Amniotic epithelial cell (primary cell): ENCODE results near the gene UNC5C.

Source experiments
- DNase-seq: peaks from one replicate; pipeline ENCODE4 v3.0.0-alpha.2; 2010; ENCODE audit warnings: low read depth

The UNC5C gene

GRCh38 chr4:95265814-95266740, 282.7 kb downstream of the UNC5C start:
- DNase-seq: no peak

GRCh38 chr4:95264843-95265242, 283.9 kb downstream of the UNC5C start:
- no peak for DNase-seq

DNA sequence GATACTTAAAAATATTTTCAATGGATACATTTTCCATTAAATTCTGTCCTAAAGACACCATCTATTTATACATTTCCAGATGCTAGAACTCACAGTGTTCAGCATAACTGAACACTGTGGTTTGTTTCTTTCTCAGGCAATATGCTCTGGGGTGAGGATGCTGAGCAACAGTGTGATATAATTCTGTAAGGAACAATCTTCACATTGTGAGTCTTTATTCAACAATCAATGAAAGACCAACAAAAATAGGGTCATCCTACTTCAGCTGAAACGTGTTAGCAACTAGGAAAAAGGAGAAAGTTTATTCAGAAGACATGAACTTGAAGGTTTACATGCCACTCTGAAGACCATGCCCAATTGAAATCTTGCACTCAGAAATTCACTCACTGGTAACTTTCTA, 284.8 kb downstream of the UNC5C start:
- DNase-seq: no peak

DNA sequence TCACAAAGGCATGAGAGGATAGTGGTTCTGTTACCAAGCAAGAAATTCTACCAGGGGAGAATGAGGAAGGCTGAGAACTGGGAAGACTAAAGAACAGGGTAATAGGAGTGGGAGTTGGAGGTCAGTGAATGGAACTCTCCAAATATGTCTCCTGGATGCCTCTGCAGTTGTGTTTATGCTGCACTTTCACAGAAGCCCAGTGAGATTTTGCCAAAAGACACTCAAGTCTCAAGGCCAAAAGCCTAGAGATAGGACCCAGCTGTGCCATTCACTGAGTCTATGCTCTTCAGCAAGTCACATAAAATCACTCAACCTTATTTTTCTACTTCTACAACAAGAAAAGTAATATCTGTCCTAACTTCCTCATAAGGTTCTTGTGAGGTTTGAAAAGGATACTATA, 285.4 kb downstream of the UNC5C start:
- DNase-seq: no peak

GRCh38 chr4:95256108-95256835, 292.5 kb downstream of the UNC5C start:
- DNase-seq: no peak

DNA sequence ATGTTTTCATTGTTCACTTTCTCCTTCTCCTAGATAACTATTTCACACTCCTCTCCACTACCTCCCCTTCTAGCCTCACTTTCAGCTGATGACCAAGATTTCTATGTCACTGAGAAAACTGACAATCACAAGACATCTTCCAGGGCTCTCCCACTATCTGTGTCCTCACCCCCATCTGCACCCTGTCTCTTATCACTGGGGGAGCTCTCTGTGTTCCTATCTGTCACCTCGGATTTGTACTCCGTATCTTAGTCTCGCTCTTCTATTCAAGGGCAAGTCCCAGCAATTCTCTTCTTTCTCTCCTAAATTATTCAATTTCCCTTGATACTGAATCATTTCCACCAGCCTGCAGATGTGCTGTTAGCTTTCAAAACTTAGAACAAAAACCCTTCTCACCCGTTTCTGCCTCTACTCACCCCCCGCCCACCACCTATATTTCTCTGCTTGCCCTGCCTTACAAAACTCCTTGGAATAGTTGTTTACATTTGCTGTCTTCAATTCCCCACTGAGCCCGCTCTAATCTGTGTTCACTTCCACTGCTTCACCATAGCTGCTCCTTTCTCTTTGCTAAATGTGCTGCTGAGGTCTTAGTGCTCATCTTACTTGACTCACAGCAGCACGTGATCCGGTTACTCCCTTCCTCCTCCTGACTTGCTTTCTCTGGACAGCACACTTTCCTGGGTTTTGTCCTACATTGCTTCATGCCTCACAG, 293.2 kb downstream of the UNC5C start:
- DNase-seq: peak; percentile 87

GRCh38 chr4:95251568-95251967, 297.2 kb downstream of the UNC5C start:
- no peak for DNase-seq

- no peak for DNase-seq
Observed at GRCh38 chr4:95250544-95251137, 298.1 kb downstream of the UNC5C start.

DNA sequence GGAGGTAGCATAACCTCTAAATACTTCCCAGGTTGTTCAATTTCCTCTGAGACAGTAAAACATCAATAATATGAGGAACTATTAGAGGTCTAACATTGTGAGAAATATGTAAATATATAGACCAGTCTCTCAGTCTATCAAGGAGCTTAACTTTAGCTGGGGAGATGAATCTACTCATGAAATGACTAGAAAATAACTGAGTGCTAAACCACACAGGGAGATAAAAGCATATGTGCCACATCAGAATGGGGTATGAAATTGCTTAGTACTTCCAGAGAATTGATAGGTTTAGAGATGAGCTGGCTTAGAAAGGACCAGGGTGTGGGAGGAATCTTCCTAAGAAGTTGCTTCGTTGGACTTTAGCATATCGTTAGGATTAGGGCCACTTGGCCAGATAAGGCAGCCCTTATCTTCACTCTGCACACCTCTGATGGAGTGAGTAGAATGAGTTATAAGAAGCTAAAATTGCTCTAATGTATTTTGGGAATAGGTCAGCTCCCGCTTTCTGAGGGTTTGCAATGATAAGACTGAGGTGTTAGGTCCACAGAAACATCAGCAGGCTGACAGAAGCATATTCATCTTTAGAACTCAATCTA, 299.2 kb downstream of the UNC5C start:
- DNase-seq: no peak

- DNase-seq: no peak
Observed at GRCh38 chr4:95248720-95249425, 299.9 kb downstream of the UNC5C start.

DNA sequence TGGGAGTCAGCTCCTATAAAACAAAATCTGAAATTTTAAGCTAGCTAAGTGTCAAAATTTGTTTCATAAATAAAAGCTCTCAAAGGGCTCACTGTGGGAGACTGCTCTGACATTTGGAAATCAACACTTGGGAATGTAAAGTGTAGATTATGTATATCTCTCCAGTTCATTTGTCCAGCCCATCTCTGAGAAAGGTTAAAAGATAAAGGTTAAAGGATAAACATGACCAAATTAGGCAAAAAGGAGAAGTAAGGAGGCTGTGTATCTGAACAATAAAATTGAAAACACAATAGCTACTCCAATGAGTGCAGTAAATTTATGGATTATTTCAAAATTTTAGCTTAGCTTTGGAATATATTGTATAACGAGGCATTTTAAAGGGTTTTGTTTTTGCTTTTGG, 304.9 kb downstream of the UNC5C start:
- DNase-seq: no peak

GRCh38 chr4:95238554-95238953, 310.2 kb downstream of the UNC5C start:
- no peak for DNase-seq

DNA sequence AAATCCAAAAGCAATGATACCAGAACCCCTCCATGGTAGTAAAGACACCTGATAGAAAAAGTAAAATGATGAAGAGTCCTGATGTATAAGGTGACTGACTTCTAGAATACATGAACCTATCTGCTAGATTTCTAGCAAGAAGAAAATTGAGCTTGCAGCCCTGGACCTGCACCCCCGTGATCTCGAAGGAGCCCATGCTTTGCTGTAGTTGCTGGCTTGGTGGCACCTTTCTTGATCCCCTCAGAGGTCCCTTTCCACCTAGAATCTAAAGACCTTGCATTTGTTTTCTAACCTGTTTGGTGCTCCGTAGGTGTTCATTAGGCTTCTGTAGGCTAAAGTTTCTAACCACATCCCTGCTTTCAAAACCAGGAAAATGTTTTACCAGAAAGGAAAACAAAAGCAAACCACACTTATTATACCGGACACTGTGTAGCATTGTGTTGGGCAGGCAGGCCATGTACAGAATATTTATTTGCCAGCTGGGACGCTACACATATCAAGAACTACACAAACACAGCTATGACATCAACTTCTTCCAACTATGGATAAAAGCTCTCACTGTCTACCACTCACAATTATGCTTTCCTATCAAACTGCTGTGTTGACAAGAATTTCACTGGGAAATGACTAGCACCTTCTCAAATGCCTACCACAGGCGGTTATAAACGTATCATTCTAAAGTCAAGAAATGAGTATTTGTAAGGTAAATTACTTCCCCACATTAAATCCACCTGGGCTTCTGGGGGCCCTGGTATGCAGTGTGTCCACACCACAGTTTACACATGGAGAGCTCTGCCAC, 316.2 kb downstream of the UNC5C start:
- DNase-seq: no peak

DNA sequence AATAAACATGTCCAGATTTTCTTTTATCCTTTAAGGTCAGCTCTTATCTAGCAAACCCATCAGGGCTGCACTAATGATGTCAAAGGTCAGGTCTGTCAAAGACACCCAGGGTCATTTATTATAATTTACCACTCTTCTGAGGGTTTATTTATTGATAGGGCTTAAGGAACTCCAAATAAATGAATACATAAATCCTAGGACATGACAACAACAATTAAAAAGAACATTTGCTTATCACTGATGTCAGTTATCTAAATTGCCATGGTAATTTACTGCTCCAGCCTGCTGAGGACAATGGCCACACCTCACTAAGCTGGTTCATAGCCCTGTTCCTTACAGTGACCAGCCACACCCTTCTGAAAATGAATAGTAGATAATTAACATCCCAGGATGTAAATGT, 317.1 kb downstream of the UNC5C start:
- DNase-seq: no peak

DNA sequence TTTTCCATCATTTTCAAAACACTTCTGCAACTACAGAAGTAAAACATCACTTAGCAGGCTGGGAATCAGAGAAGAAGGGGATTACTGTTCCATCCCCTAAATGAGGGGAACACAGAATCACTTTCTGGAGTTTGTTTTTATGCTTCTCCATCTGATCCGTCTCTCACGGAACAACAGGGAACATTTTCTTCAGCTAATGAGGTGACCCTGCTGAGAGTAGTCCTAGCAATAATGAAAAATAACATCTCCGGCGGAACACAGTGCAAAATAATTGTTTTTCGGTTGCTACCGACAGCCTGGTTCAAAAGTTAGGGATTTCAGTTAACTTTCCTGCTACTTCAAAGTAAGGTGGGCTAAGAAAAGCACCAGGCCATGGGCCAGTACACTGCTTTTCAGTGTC, 322.9 kb downstream of the UNC5C start:
- no peak for DNase-seq

DNA sequence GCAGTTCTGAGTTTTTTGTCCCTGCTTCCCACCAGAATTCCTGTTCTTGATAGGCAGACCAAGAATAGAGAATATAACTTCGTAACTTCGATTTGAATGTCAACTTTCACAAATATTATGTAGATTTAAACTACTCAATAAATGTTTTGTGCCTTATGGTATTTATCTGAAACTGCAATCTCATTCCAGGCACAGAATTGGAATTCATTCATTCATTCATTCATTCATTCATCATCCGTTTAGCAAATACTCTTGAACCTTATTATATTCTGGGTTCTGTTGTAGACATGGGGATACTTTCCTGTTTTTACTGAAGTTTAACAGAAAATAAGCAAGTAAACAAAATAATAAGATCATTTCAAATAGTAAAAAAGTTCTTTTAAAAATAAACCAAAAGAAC, 324.4 kb downstream of the UNC5C start:
- no peak for DNase-seq

DNA sequence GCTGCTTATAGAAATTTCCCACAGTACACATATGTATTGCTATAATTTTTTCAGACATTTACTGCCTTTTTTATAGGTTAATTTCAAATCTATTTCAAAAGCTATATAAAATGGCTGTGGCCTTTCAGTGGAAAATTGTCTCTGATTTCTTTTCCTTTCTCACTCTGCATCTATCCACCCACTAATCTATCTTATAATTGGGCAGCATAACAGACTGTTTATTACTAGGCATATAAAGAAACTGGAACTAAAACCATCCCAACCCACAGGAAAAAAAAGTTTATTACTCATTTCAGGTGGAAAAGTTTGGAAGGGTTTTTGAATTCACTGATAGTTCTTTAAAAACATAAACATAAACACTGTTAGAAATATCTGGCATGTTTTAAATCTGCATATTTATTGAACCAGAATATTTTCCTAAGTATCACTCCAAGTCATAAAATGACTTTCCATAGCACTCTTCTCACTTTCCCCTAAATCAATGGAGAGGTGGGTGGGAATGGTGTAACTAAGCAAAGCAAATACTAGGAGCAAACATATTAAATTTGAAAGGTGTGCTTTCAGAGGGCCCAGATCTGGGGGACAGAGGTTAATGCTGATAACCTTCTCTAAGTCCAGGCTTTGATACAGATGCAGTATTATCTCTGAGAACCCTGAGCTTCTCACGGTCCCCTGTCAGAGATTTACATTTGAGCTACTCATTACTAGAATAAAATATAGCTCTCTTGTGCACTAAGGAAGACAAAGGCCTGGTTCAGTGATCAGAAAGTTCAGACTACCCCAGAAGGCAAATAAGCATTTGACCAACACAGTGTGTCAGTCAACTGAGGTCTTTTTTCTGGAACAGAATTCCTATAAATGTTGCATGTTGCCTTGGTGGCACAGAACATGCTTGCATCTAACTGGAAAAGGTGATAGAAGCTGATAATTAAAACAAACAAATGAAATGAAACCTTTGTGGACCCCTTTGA, 328.3 kb downstream of the UNC5C start:
- DNase-seq: no peak

DNA sequence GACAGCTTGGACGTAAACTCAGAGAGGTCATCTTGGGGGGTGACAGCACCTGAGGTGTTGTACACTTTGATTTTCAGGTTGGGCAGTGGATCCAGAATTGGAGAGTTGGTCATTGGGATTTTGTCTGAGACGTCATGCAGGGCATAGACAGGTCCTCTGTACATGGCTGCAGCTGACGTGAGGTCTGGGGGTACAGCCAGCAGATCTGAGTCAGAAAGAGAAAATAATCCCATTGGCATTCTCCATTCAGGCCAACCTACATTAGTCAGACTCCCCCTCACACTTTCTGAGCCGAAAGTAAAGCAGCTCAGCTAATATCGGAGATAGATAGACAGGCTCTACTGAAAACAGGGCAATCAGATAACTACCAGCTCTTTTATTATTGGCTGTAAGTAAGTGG, 329.7 kb downstream of the UNC5C start:
- DNase-seq: peak; percentile 72

DNA sequence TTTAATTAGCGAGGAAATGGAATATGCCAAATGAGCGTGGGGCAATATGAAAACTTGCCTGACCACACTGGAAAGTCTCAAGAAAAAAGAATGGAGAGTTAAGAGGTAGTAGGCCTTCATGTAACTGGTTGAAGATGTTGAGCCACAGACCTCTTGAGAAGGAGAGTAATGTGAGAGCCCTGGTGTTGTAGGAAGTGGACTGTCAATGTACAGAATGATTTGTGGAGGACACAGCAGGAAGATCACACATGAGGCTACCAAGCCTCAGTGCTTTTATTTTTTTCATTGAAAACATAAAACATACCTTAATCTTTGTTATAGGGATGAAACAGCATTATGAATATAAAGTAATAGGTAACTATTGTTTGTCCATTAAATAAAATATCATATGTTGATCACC, 331.6 kb downstream of the UNC5C start:
- DNase-seq: no peak
